Measurements from ENCODE around the gene SCAP.
"Not testable (repeated sequence)": the region's sequence is repeated elsewhere in the genome, so short reads cannot be mapped to it uniquely, and the experiment has no call there.

The SCAP gene

DNA sequence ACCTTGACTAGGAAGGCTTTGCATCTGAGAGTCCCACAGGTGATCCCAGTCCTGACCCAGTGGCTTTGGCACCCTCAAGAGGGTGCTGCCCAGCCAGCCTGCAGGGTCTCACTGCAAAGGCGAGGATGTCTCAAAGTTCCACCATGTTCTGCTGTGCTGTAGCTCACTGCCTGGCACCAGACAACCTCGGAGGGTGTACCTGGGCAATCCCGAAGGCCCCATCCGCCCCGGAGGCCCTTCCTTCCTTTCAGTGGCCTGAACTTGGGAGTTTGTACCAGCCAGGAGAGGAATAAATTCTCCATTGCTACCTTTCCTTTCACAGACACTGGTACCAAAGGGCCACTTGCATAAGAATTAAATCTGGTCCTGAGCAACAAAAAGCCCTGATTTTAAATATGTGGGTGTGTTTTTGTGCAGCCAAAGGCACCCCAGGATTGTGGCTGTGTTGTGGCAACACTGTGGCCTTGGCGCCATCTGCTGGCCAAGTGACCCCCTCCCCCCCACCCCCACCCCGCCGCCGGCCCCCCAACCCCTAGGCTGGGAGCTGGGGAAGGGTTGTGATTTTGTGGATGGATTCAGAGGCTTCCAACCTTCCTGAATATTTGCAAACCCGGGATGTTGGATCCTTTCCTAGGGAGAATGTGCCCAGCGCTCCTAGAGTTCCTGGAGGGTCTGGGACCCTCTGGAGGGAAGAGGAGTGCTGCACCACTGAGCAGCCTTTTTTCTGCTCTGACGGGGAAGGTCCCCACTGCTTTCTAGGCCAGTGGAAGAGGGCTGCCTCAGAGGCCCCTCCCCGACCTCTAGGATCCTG is 104.6 kb downstream of the SCAP start:
- Mint-ChIP-seq H3K9me3 (no peaks in the 10 kb centered on the region), H3K27ac (ENCODE audit: low read depth) (no peak overlapping the region), H3K36me3 (ENCODE audit: insufficient read depth) (no peaks in the 10 kb centered on the region), H3K4me1 (no peaks in the 10 kb centered on the region), H3K27me3 (peaks cover 16% of the 10 kb centered on the region), H3K4me3 (no peak overlapping the region)
- no peak for ATAC-seq (replicated peaks; ENCODE audit: extremely low read depth, poor library complexity, severe bottlenecking)
- DNase-seq (ENCODE audit: low spot score in 2 of 2), result no peak

DNA sequence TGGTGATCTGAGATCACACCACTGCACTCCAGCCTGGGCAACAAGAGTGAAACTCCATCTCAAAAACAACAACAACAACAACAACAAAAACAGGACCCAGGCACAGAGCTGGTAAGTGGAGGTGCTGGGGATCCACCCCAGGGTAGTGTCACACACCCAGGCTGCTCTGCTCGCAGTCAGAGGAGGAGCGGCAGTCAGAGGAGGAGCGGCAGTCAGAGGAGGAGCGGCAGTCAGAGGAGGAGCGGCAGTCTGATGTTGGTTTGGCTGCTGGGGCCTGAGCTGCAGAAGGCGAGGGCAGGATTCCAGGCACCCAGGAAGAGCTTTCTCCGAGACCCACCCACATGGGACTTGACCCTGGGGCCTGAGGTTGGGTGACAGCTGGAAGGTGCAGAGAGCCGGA is 105.7 kb downstream of the SCAP start:
- not testable (repeated sequence) for H3K9me3 Mint-ChIP-seq; H3K4me1 Mint-ChIP-seq; DNase-seq (ENCODE audit: low spot score in 2 of 2); H3K36me3 Mint-ChIP-seq (ENCODE audit: insufficient read depth); ATAC-seq (replicated peaks; ENCODE audit: extremely low read depth, poor library complexity, severe bottlenecking); H3K4me3 Mint-ChIP-seq; H3K27ac Mint-ChIP-seq (ENCODE audit: low read depth)
- H3K27me3 Mint-ChIP-seq, result peaks cover 16% of the 10 kb centered on the region

DNA sequence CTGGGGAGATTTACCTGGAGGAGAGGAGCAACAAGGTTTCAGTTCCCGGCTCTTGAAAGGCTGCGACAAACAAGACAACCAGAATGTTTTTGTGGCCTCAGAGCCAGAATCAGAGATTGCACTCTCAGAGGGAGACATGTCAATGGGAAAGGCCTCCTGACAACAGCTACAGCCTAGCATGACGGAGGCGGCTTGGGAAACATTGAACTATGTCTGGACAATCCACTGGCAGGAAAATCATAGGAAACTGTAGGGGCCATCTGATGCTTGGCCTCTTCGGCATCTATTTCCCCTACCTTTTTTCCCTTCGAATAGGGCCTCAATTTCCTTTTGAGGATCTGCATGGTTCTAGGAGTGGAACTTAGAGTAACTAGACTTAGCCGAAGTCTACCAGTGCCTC is 108.1 kb downstream of the SCAP start:
- no peak overlapping the region for H3K27ac Mint-ChIP-seq (ENCODE audit: low read depth)
- H3K4me3 Mint-ChIP-seq, result no peak overlapping the region
- peaks cover 8% of the 10 kb centered on the region for H3K4me1 Mint-ChIP-seq

DNA sequence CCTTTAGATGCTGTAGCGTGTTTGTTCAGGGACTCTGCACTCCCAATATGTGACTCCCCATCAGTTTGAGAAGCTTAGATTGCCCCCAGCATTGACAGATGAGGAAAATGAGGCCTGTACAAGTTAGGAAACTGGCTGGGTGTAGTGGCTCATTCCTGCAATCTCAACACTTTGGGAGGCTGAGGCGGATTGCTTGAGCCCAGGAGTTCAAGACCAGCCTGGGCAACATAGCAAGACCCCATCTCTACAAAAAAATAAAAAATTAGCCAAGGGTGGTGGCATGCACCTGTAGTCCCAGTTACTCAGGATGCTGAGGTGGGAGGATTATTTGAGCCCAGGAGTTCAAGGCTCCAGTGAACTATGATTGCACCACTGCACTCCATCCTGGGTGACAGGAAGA is 108.9 kb downstream of the SCAP start:
- peaks cover 5% of the 10 kb centered on the region for H3K27me3 Mint-ChIP-seq
- no peak for ATAC-seq (replicated peaks; ENCODE audit: extremely low read depth, poor library complexity, severe bottlenecking)

More for the DNA sequence above, 108.1 kb downstream of the SCAP start:
- no peaks in the 10 kb centered on the region for H3K36me3 Mint-ChIP-seq (ENCODE audit: insufficient read depth)
- H3K9me3 Mint-ChIP-seq, result no peaks in the 10 kb centered on the region
- no peak for ATAC-seq (replicated peaks; ENCODE audit: extremely low read depth, poor library complexity, severe bottlenecking)
- DNase-seq (ENCODE audit: low spot score in 2 of 2), result no peak
- H3K27me3 Mint-ChIP-seq, result peaks cover 13% of the 10 kb centered on the region

DNA sequence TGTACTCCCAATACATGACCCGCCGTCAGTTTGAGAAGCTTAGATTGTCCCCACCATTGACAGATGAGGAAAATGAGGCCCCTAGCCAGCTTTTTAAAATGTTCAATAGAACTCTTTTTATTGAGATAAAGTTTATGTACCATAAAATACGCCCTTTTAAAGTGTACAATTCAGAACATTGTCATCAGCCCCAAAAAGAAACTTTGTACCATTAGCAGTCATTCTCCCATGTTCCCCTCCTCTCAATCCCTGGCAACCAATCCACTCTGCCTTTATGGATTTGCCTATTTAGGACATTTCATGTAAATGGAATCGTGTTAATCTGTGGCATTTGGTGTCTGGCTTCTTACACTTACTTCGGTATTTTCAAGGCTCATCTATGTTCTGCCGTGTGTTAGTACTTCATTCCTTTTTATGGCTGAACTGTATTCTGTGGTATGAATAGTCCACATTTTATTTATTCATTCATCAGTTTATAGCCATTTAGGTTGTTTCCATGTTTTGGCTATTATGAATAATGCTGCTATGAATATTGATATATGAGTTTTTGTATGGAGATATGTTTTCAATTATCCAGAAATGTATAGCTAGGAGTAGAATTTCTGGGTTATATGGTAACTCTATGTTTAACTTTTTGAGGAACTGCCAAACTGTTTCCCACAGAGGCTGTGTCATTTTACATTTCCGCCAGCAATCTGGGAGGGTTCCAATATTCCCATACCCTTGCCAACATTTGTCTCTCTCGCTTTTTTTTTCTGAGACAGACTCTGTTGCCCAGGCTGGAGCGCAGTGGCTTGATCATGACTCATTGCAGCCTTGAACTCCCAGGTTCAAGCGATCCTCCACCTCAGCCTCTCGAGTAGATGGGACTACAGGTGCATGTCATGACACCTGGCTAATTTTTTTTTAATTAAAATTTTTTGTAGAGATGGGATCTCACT is 110.3 kb downstream of the SCAP start:
- Mint-ChIP-seq H3K4me3 (no peak overlapping the region), H3K4me1 (peaks cover 13% of the 10 kb centered on the region), H3K27ac (ENCODE audit: low read depth) (no peak overlapping the region), H3K9me3 (no peaks in the 10 kb centered on the region), H3K27me3 (no peaks in the 10 kb centered on the region), H3K36me3 (ENCODE audit: insufficient read depth) (no peaks in the 10 kb centered on the region)
- ATAC-seq (replicated peaks; ENCODE audit: extremely low read depth, poor library complexity, severe bottlenecking), result no peak
- DNase-seq (ENCODE audit: low spot score in 2 of 2), result no peak

More for the DNA sequence above, 108.9 kb downstream of the SCAP start:
- no peak overlapping the region for H3K4me3 Mint-ChIP-seq
- DNase-seq (ENCODE audit: low spot score in 2 of 2), result no peak
- no peaks in the 10 kb centered on the region for H3K36me3 Mint-ChIP-seq (ENCODE audit: insufficient read depth)
- H3K27ac Mint-ChIP-seq (ENCODE audit: low read depth), result no peak overlapping the region
- no peaks in the 10 kb centered on the region for H3K9me3 Mint-ChIP-seq
- peaks cover 13% of the 10 kb centered on the region for H3K4me1 Mint-ChIP-seq

All from central memory CD8-positive, alpha-beta T cell (primary cell).